ENCODE data around the gene ASTL. TPM values are rescaled to one million over a fixed set of nuclear protein-coding genes. Genes with fewer than 3 reads are reported as not detected.
"Not testable (repeated sequence)": the region's sequence is repeated elsewhere in the genome, so short reads cannot be mapped to it uniquely, and the experiment has no call there.

Gene ASTL
- total RNA-seq, 1 donor from 2014 or later, result not detected

DNA sequence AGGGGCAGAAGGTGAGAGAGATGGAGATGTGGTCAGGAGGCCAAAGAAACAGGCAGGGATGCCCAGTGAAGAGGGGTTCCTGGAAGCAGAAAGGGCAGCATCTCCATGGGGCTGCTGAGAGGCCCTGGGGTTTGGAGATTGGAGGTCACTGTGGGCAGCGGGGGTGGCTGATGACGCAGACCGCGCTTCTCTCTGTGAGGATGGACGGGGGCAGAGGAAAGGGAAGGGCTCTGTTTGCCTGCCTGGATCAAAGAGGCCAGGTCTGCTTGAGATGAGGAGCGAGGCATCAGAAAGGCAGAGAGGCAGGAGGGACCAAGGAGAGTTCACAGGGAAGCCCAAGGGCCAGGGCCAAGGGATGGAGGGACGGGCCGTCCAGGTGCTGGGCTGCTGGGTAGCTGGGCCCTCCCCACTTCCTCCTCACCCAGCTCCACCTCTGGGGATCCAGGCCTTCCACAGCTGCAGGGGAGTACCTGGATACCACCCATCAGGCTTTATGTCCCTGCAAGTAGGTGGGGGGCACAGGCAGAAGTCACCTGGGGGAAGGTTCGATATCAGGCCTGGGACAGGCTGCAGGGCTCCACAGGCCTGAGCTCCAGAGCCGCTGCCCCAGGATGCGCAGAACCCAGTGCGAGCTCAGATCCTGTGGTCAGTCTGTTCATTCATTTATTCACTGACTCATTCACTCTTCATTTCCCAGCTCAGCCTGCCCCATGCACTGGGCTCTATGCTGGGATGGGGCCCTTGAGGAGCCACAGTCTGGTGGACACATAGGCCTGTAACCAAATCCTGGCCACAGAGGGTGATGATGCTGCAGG, 52.6 kb downstream of the ASTL start:
- Mint-ChIP-seq H3K4me3 (ENCODE audit: unreplicated experiment) (no peak overlapping the region), H3K27ac (ENCODE audit: unreplicated experiment) (no peak overlapping the region), H3K4me1 (ENCODE audit: unreplicated experiment) (no peaks in the 10 kb centered on the region), H3K9me3 (ENCODE audit: unreplicated experiment) (no peaks in the 10 kb centered on the region), H3K27me3 (ENCODE audit: unreplicated experiment) (peaks cover 3% of the 10 kb centered on the region), H3K36me3 (ENCODE audit: low read depth, unreplicated experiment) (no peaks in the 10 kb centered on the region)
- DNase-seq (ENCODE audit: low spot score), result no peak
- TF ChIP-seq, protein P1, sequence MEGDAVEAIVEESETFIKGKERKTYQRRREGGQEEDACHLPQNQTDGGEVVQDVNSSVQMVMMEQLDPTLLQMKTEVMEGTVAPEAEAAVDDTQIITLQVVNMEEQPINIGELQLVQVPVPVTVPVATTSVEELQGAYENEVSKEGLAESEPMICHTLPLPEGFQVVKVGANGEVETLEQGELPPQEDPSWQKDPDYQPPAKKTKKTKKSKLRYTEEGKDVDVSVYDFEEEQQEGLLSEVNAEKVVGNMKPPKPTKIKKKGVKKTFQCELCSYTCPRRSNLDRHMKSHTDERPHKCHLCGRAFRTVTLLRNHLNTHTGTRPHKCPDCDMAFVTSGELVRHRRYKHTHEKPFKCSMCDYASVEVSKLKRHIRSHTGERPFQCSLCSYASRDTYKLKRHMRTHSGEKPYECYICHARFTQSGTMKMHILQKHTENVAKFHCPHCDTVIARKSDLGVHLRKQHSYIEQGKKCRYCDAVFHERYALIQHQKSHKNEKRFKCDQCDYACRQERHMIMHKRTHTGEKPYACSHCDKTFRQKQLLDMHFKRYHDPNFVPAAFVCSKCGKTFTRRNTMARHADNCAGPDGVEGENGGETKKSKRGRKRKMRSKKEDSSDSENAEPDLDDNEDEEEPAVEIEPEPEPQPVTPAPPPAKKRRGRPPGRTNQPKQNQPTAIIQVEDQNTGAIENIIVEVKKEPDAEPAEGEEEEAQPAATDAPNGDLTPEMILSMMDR (IDR thresholded peaks at IDR 0.05; ENCODE audit: unreplicated experiment), result no peak

DNA sequence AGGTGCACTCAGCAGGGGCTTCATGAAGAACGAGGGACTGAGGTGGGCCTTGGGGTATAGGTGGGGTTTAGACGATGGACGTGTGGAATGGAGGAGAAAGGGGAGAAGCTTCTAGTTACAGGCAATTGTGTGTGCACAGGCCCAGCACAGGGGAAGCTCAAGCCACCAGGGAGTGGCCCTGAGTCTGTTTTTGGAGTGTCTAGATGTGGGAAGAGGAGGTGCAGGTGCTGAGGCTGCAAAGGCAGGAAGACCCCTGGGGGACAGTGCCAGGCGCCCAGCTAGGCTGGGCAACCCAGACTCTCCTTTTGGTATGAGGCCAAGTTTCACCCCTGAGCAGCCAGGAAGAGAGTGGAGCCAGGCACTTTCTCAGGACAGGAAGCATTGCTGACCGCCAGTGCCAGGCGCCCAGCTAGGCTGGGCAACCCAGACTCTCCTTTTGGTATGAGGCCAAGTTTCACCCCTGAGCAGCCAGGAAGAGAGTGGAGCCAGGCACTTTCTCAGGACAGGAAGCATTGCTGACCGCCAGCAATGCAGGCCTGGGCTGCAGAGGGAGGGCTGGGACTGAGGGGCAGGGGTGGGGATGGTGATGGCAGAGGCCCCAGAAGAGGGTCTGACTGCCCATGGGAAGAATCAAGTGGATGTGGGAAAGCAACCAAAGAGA, 53.3 kb downstream of the ASTL start:
- H3K9me3 Mint-ChIP-seq (ENCODE audit: unreplicated experiment); H3K36me3 Mint-ChIP-seq (ENCODE audit: low read depth, unreplicated experiment); H3K27ac Mint-ChIP-seq (ENCODE audit: unreplicated experiment); H3K27me3 Mint-ChIP-seq (ENCODE audit: unreplicated experiment); H3K4me3 Mint-ChIP-seq (ENCODE audit: unreplicated experiment); H3K4me1 Mint-ChIP-seq (ENCODE audit: unreplicated experiment); DNase-seq (ENCODE audit: low spot score): not testable (repeated sequence)

DNA sequence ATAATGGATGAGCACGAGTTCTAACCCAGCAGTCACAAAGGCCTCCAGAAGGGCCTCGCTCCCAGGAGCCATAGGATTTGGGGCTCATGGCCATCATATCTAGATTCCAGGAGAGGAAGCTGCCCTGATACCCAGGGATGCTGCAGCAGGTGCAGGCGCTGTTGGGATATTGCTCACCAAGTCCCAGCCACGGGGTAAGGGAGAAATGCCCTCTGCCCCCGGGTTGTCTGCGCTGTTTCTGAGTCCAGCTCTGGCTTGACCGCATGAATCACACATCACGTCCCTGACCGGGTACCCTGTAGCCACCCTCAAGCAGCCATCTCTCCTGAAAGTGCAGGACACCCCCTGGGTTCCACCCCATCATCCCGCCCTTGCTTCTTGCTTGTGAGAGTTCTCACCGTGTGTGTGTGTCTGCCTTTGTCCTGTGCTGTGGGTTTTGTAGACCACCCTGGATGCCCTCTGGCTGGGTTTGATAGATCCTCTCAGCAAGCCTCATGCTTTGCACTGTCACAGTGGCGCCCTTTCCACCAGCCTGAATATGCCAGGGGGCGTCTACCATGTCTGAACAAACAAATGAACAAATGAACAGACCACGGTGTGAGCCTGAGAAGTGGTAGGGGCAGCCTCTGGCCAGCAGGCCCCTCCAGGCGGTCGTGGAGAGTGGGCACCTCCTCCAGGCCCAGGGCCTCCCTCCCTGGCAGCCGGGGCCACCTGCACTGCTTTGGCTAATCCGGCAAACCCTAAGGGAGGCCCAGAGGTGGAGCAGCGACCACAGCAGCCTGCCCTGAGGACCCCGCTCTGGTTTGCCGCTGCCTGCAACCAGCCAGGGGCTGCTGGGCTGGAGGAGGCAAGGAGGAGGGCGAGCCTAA, 54.1 kb downstream of the ASTL start:
- TF ChIP-seq, protein P1 (IDR thresholded peaks at IDR 0.05; ENCODE audit: unreplicated experiment), result no peak
- H3K9me3 Mint-ChIP-seq (ENCODE audit: unreplicated experiment), result no peaks in the 10 kb centered on the region
- no peaks in the 10 kb centered on the region for H3K4me1 Mint-ChIP-seq (ENCODE audit: unreplicated experiment)
- no peaks in the 10 kb centered on the region for H3K36me3 Mint-ChIP-seq (ENCODE audit: low read depth, unreplicated experiment)
- H3K4me3 Mint-ChIP-seq (ENCODE audit: unreplicated experiment), result no peak overlapping the region
- no peak for DNase-seq (ENCODE audit: low spot score)
- peaks cover 3% of the 10 kb centered on the region for H3K27me3 Mint-ChIP-seq (ENCODE audit: unreplicated experiment)
- no peak overlapping the region for H3K27ac Mint-ChIP-seq (ENCODE audit: unreplicated experiment)

DNA sequence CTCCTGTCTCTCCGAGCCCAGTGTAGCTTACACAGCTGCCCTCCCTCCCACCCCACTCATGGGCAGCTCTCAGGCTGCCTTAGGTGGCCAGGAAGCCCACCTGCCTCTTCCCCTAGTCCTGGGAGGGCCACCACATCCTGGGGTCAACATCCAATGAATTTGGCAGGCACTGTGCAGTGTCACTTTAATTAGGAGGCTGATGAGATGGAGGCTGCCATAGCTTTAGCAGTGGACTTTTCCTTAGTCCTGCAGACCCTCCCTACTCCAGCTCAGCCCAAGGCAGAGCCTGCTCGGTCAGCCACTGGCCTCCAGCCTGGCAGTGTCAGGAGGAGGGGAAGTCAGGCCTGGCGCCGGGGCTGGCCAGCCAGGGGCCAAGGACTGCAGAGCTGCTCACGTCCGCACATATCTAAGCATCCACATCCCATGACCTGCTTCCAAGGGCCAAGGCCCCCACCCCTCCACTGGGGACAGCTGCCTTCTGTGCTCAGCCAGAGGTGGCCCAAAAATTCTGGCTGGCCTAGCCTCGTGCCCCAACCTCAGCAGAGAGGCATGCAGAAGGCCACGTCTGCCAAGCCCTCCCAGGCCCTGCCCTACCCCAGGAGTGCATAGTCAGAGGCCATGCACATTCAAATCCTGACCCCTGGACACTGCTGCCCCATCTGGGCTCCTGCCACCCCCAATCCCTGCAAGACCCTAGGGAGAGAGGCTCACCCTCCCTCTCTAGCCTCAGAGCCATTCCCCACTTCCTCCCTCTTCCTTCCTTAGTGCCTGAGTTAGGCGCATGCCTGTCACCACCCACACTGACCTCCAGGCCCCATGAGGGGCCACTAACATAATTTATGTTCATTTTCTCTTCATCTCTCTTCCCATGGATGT, 55.0 kb downstream of the ASTL start:
- Mint-ChIP-seq H3K27me3 (ENCODE audit: unreplicated experiment) (peaks cover 5% of the 10 kb centered on the region), H3K9me3 (ENCODE audit: unreplicated experiment) (no peaks in the 10 kb centered on the region), H3K4me1 (ENCODE audit: unreplicated experiment) (no peaks in the 10 kb centered on the region), H3K4me3 (ENCODE audit: unreplicated experiment) (no peak overlapping the region), H3K27ac (ENCODE audit: unreplicated experiment) (no peak overlapping the region), H3K36me3 (ENCODE audit: low read depth, unreplicated experiment) (no peaks in the 10 kb centered on the region)
- no peak for DNase-seq (ENCODE audit: low spot score)
- TF ChIP-seq, protein P1 (IDR thresholded peaks at IDR 0.05; ENCODE audit: unreplicated experiment), result no peak
